Thoracic aorta (tissue), 2 donors: ENCODE data around the gene HPS1. TPM values are rescaled to one million over a fixed set of nuclear protein-coding genes. Genes with fewer than 3 reads are reported as not detected.

Source experiments
- ATAC-seq: fragments of 150-250 bp; one replicate; pipeline ENCODE4 v1.8.0; 2017; ENCODE audit warnings: low read depth; ENCODE audit not compliant: insufficient number of reproducible peaks, low FRiP score
- DNase-seq: peaks from one replicate; pipeline ENCODE4 v3.0.0-alpha.2; 2020; ENCODE audit warnings: low spot score
- H3K27ac ChIP-seq, 2 donors: fragments of 200-600 bp; sonication (generic); 1 replicate in 1 of 2; 2 replicates in 1 of 2; pipeline ENCODE4 v1.5.1; 2016; ENCODE audit warnings: mild to moderate bottlenecking in 2 of 2, moderate library complexity in 2 of 2
- H3K27me3 ChIP-seq: fragments of 200-600 bp; sonication (generic); replicated peaks from 2 replicates; pipeline ENCODE4 v1.6.0; 2016; ENCODE audit warnings: mild to moderate bottlenecking; ENCODE audit not compliant: insufficient read depth
- H3K36me3 ChIP-seq: fragments of 200-600 bp; sonication (generic); one replicate; pipeline ENCODE4 v1.5.1; 2016
- H3K4me1 ChIP-seq, 2 donors: fragments of 200-600 bp; sonication (generic); 1 replicate in 1 of 2; 2 replicates in 1 of 2; pipeline versions ENCODE4 v1.5.1 to v1.6.0; 2016; ENCODE audit warnings: low read depth in 2 of 2, mild to moderate bottlenecking in 1 of 2; ENCODE audit not compliant: control insufficient read depth in 1 of 2
- H3K4me3 ChIP-seq: fragments of 200-600 bp; sonication (generic); 2 replicates; pipeline ENCODE4 v1.5.1; 2016; ENCODE audit warnings: mild to moderate bottlenecking
- H3K9me3 ChIP-seq: fragments of 200-600 bp; sonication (generic); 2 replicates; pipeline ENCODE4 v1.5.1; 2016
- CTCF ChIP-seq: fragments of 200-600 bp; sonication (generic); IDR thresholded peaks from one replicate; pipeline ENCODE4 v1.5.1; 2019; ENCODE audit warnings: antibody characterized with exemption
- total RNA-seq, 2 donors: library from RNA; depleted of rRNA; stranded (reverse); fragments of >200 nt; gene quantifications; one replicate each; pipeline versions ENCODE4 v1.1.0 to v1.2.3, GENCODE V29; 2016

HPS1 gene
- total RNA-seq, 2 donors from 2014 or later, result 60.1 to 79.3 TPM

GRCh38 chr10:98411768-98412167 lies 35.0 kb downstream of the HPS1 start:
- Histone ChIP-seq H3K9me3 (no peaks in the 10 kb centered on the region), H3K27ac (no peak overlapping the region), H3K4me3 (no peak overlapping the region), H3K36me3 (peaks cover 5% of the 10 kb centered on the region), H3K4me1 (peaks cover 13 to 16% of the 10 kb centered on the region in 2 donors), H3K27me3 (no peaks in the 10 kb centered on the region)
- no peak for TF ChIP-seq CTCF
- no peak for DNase-seq
- ATAC-seq, result no peak

GRCh38 chr10:98411166-98411565 lies 35.6 kb downstream of the HPS1 start:
- no peak overlapping the region for H3K27ac ChIP-seq
- no peaks in the 10 kb centered on the region for H3K36me3 ChIP-seq
- no peaks in the 10 kb centered on the region for H3K27me3 ChIP-seq
- TF ChIP-seq CTCF, result no peak
- DNase-seq (no peak), ATAC-seq (no peak)
- H3K4me1 ChIP-seq, result peaks cover 13 to 16% of the 10 kb centered on the region in 2 donors
- H3K4me3 ChIP-seq, result no peak overlapping the region
- H3K9me3 ChIP-seq, result no peaks in the 10 kb centered on the region

- no peak overlapping the region for H3K27ac ChIP-seq
- ATAC-seq (no peak), DNase-seq (no peak)
- H3K4me3 ChIP-seq, result no peak overlapping the region
- TF ChIP-seq CTCF, result no peak
- no peaks in the 10 kb centered on the region for H3K27me3 ChIP-seq
- peaks cover 12 to 14% of the 10 kb centered on the region in 2 donors for H3K4me1 ChIP-seq
- no peaks in the 10 kb centered on the region for H3K36me3 ChIP-seq
- H3K9me3 ChIP-seq, result no peaks in the 10 kb centered on the region
Measured at GRCh38 chr10:98410759-98411158, 36.0 kb downstream of the HPS1 start.

GRCh38 chr10:98410135-98410743 lies 36.5 kb downstream of the HPS1 start:
- H3K36me3 ChIP-seq, result no peaks in the 10 kb centered on the region
- no peak for DNase-seq
- H3K4me1 ChIP-seq, result peaks cover 7 to 9% of the 10 kb centered on the region in 2 donors

GRCh38 chr10:98408799-98409198 lies 37.9 kb downstream of the HPS1 start:
- Histone ChIP-seq H3K4me1 (no peaks in the 10 kb centered on the region), H3K36me3 (no peaks in the 10 kb centered on the region), H3K9me3 (no peaks in the 10 kb centered on the region), H3K4me3 (no peak overlapping the region), H3K27me3 (no peaks in the 10 kb centered on the region), H3K27ac (no peak overlapping the region)
- no peak for ATAC-seq
- TF ChIP-seq CTCF, result no peak
- no peak for DNase-seq

More at GRCh38 chr10:98410135-98410743, 36.5 kb downstream of the HPS1 start:
- Histone ChIP-seq H3K27ac (no peak overlapping the region), H3K27me3 (no peaks in the 10 kb centered on the region), H3K4me3 (no peak overlapping the region), H3K9me3 (no peaks in the 10 kb centered on the region)
- TF ChIP-seq CTCF, result no peak
- no peak for ATAC-seq
